Endothelial cell of umbilical vein (primary cell): ENCODE results near the gene MAK.
"Not testable (repeated sequence)": the region's sequence is repeated elsewhere in the genome, so short reads cannot be mapped to it uniquely, and the experiment has no call there.

Experiments
- EZH2 ChIP-seq: IDR thresholded peaks from 2 replicates; pipeline ENCODE4 v1.6.1; 2012; ENCODE audit warnings: borderline replicate concordance, low read depth, mild to moderate bottlenecking, moderate library complexity, low read length, inconsistent platforms; ENCODE audit not compliant: severe bottlenecking
- FOS ChIP-seq: IDR thresholded peaks from 2 replicates; pipeline ENCODE4 v1.6.1; 2011; ENCODE audit warnings: mild to moderate bottlenecking, low read length, moderate library complexity, borderline replicate concordance; ENCODE audit not compliant: insufficient read depth
- POLR2AphosphoS5 ChIP-seq: IDR thresholded peaks from 2 replicates; pipeline ENCODE4 v1.6.1; 2012; ENCODE audit warnings: low read depth, mild to moderate bottlenecking, control low read depth, low read length, moderate library complexity; ENCODE audit not compliant: insufficient read depth
- TF ChIP-seq, protein P1 (sequence below), 2 donors: IDR thresholded peaks; 1 replicate in 1 of 2; 2 replicates in 1 of 2; pipeline ENCODE4 v1.5.1; 2011; ENCODE audit warnings: low read length in 2 of 2, mild to moderate bottlenecking in 2 of 2, moderate library complexity in 2 of 2, control low read depth in 1 of 2, inconsistent platforms in 1 of 2, low read depth in 1 of 2; ENCODE audit not compliant: insufficient read depth in 1 of 2; ENCODE audit errors: extremely low read depth in 1 of 2
- TF ChIP-seq, protein P2 (sequence below): IDR thresholded peaks from 2 replicates; pipeline ENCODE4 v1.6.1; 2011; ENCODE audit not compliant: insufficient read depth, insufficient read length

DNA sequence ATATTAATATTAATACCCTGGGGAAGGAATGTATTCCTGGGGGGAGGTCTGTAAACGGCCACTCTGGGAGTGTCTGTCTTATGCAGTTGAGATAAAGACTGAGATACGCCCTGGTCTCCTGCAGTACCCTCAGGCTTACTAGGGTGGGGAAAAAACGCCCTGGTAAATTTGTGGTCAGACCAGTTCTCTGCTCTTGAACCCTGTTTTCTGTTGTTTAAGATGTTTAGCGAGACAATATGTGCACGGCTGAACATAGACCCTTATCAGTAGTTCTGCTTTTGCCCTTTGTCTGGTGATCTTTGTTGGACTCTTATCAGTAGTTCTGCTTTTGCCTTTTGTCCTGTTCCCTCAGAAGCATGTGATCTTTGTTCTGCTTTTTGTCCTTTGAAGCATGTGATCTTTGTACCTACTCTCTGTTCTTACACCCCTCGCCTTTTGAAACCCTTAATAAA, 15.5 kb upstream of the MAK start:
- not testable (repeated sequence) for TF ChIP-seq FOS, POLR2AphosphoS5, EZH2
- TF ChIP-seq, protein P1, sequence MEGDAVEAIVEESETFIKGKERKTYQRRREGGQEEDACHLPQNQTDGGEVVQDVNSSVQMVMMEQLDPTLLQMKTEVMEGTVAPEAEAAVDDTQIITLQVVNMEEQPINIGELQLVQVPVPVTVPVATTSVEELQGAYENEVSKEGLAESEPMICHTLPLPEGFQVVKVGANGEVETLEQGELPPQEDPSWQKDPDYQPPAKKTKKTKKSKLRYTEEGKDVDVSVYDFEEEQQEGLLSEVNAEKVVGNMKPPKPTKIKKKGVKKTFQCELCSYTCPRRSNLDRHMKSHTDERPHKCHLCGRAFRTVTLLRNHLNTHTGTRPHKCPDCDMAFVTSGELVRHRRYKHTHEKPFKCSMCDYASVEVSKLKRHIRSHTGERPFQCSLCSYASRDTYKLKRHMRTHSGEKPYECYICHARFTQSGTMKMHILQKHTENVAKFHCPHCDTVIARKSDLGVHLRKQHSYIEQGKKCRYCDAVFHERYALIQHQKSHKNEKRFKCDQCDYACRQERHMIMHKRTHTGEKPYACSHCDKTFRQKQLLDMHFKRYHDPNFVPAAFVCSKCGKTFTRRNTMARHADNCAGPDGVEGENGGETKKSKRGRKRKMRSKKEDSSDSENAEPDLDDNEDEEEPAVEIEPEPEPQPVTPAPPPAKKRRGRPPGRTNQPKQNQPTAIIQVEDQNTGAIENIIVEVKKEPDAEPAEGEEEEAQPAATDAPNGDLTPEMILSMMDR (IDR thresholded peaks at IDR 0.05; ENCODE audit: extremely low read depth in 1 of 2, insufficient read depth in 1 of 2, low read depth in 1 of 2, low read length in 2 of 2), result not testable (repeated sequence)
- TF ChIP-seq, protein P2, sequence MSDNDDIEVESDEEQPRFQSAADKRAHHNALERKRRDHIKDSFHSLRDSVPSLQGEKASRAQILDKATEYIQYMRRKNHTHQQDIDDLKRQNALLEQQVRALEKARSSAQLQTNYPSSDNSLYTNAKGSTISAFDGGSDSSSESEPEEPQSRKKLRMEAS, result not testable (repeated sequence)
